Measurements from ENCODE around the gene ZMYND11.
A peak's percentile ranks its signal among the peaks of the same experiment; 100 is the strongest.

Gene ZMYND11

GRCh38 chr10:279232-279631 is 144.0 kb downstream of the ZMYND11 start:
- in situ Hi-C loops (cut with MboI; ENCODE audit: low pct_unique_long_range_greater_than_20kb, low sequenced_read_pairs, unreplicated experiment) = no loop called here
- DNase-seq (ENCODE audit: low spot score) = no peak
- TF ChIP-seq CTCF (IDR thresholded peaks at IDR 0.05; ENCODE audit: extremely low read depth, insufficient read depth, missing control alignments) = no peak

- DNase-seq (ENCODE audit: low spot score) = no peak
- in situ Hi-C loops (cut with MboI; ENCODE audit: low pct_unique_long_range_greater_than_20kb, low sequenced_read_pairs, unreplicated experiment) = no loop called here
- TF ChIP-seq CTCF (IDR thresholded peaks at IDR 0.05; ENCODE audit: extremely low read depth, insufficient read depth, missing control alignments) = no peak
Measured at GRCh38 chr10:279655-280054, 144.4 kb downstream of the ZMYND11 start.

- no peak for DNase-seq (ENCODE audit: low spot score)
Measured at GRCh38 chr10:282294-283139, 147.3 kb downstream of the ZMYND11 start.

GRCh38 chr10:283140-283479 is 147.9 kb downstream of the ZMYND11 start:
- in situ Hi-C loops (cut with MboI; ENCODE audit: low pct_unique_long_range_greater_than_20kb, low sequenced_read_pairs, unreplicated experiment) = no loop called here
- no peak for DNase-seq (ENCODE audit: low spot score)
- TF ChIP-seq CTCF (IDR thresholded peaks at IDR 0.05; ENCODE audit: extremely low read depth, insufficient read depth, missing control alignments) = no peak

More at GRCh38 chr10:282294-283139, 147.3 kb downstream of the ZMYND11 start:
- TF ChIP-seq CTCF (IDR thresholded peaks at IDR 0.05; ENCODE audit: extremely low read depth, insufficient read depth, missing control alignments) = no peak
- in situ Hi-C loops (cut with MboI; ENCODE audit: low pct_unique_long_range_greater_than_20kb, low sequenced_read_pairs, unreplicated experiment) = no loop called here

- TF ChIP-seq CTCF (IDR thresholded peaks at IDR 0.05; ENCODE audit: extremely low read depth, insufficient read depth, missing control alignments) = no peak
- in situ Hi-C loops (cut with MboI; ENCODE audit: low pct_unique_long_range_greater_than_20kb, low sequenced_read_pairs, unreplicated experiment) = no loop called here
- DNase-seq (ENCODE audit: low spot score) = peak; percentile 71
Measured at GRCh38 chr10:283916-284356, 148.7 kb downstream of the ZMYND11 start.

- TF ChIP-seq CTCF (IDR thresholded peaks at IDR 0.05; ENCODE audit: extremely low read depth, insufficient read depth, missing control alignments) = no peak
- DNase-seq (ENCODE audit: low spot score) = no peak
- in situ Hi-C loops (cut with MboI; ENCODE audit: low pct_unique_long_range_greater_than_20kb, low sequenced_read_pairs, unreplicated experiment) = no loop called here
Measured at GRCh38 chr10:285216-285615, 150.0 kb downstream of the ZMYND11 start.
